Measurements from ENCODE around the gene KANK4.

- no peak for TF ChIP-seq CTCF (optimal IDR thresholded peaks at IDR 0.05 in 1 of 3, IDR thresholded peaks at IDR 0.05 in 1 of 3, conservative IDR thresholded peaks at IDR 0.05 in 1 of 3; ENCODE audit: extremely low read depth in 1 of 3, insufficient read depth in 2 of 3, low read length in 3 of 3)
- no peak for TF ChIP-seq EZH2 (IDR thresholded peaks at IDR 0.05; ENCODE audit: low read length)
Observed at GRCh38 chr1:62283986-62284385, 35.2 kb downstream of the KANK4 start.

Data from keratinocyte (primary cell).